Activated CD8-positive, alpha-beta T cell treated with anti-CD3 and anti-CD28 coated beads for 36 hours (primary cell): ENCODE measurements around the gene KISS1R. TPM values are rescaled to one million over a fixed set of nuclear protein-coding genes. Genes with fewer than 3 reads are reported as not detected.

ENCODE experiments used
- ATAC-seq: fragments of 200-7000 bp; cut with Tn5 transposase; one replicate; pipeline ENCODE4 v1.10.0; 2021; ENCODE audit warnings: mild to moderate bottlenecking, moderate library complexity
- CTCF ChIA-PET: fragments of 350-600 bp; sonication (Branson Sonifier 250); formaldehyde crosslinking; loops from one replicate; lab custom pipeline; 2021; ENCODE audit warnings: antibody characterized with exemption; lab: Charles Lee
- POLR2A ChIA-PET: fragments of 350-600 bp; sonication (Branson Sonifier 250); formaldehyde crosslinking; loops from one replicate; lab custom pipeline; 2021; ENCODE audit warnings: antibody characterized with exemption; lab: Charles Lee
- DNase-seq: peaks from one replicate; pipeline ENCODE4 v3.0.0-alpha.2; 2020
- H3K27ac Mint-ChIP-seq: one replicate; pipeline ENCODE4 v1.8.0; 2021; ENCODE audit warnings: mild to moderate bottlenecking, mixed read lengths
- H3K27me3 Mint-ChIP-seq: one replicate; pipeline ENCODE4 v1.8.0; 2021; ENCODE audit warnings: mixed read lengths
- H3K36me3 Mint-ChIP-seq: one replicate; pipeline ENCODE4 v1.8.0; 2021; ENCODE audit warnings: low read depth, mixed read lengths
- H3K4me1 Mint-ChIP-seq: one replicate; pipeline ENCODE4 v1.8.0; 2021; ENCODE audit warnings: low read depth, mixed read lengths
- H3K4me3 Mint-ChIP-seq: one replicate; pipeline ENCODE4 v1.8.0; 2021; ENCODE audit warnings: mild to moderate bottlenecking, moderate library complexity, mixed read lengths
- H3K9me3 Mint-ChIP-seq: one replicate; pipeline ENCODE4 v1.8.0; 2021; ENCODE audit warnings: mixed read lengths
- CTCF ChIP-seq: fragments of 200-600 bp; IDR thresholded peaks from one replicate; pipeline ENCODE4 v1.8.0; 2022; ENCODE audit warnings: antibody characterized with exemption, mild to moderate bottlenecking
- intact Hi-C: fragments of 100-400 bp; cut with micrococcal nuclease; formaldehyde crosslinking; loops from one replicate; pipeline ENCODE4 v1.10.0; 2022
- total RNA-seq, 2 experiments: library from RNA; stranded (reverse); gene quantifications; one replicate each; pipeline ENCODE4 v1.2.3, GENCODE V29; 2021

Gene KISS1R
- total RNA-seq, 2 experiments from 2014 or later, result 14.0 to 15.5 TPM

- Mint-ChIP-seq H3K4me3 (no peak overlapping the region), H3K4me1 (peaks cover 32% of the 10 kb centered on the region), H3K27me3 (peaks cover 6% of the 10 kb centered on the region), H3K9me3 (peaks cover 3% of the 10 kb centered on the region), H3K27ac (no peak overlapping the region), H3K36me3 (peaks cover 3% of the 10 kb centered on the region)
- intact Hi-C loops, result no loop called here
- ChIA-PET POLR2A (interaction anchor here (0.7 to 1.6 kb wide), 3 partner anchors 14 to 46 kb away, joined by 3 to 5 read pairs (median 3); partner anchors contain the start of gene WDR18), CTCF (interaction anchor here (0.6 to 1.2 kb wide), 3 partner anchors 14 to 57 kb away, joined by 3 to 4 read pairs (median 3); no protein-coding TSS in a partner anchor)
- TF ChIP-seq CTCF, result no peak
- DNase-seq, result no peak
- no peak for ATAC-seq
Measured at GRCh38 chr19:938233-938923, 21.2 kb downstream of the KISS1R start.

- H3K27me3 Mint-ChIP-seq, result peaks cover 6% of the 10 kb centered on the region
- ChIA-PET POLR2A (interaction anchor here (1.6 kb wide), 1 partner anchor 45 kb away, joined by 5 read pairs; the partner anchor contains the start of gene WDR18), CTCF (interaction anchor here (1.0 to 2.4 kb wide), 2 partner anchors 43 to 44 kb away, joined by 3 to 5 read pairs; partner anchors contain the start of gene WDR18)
- no peak overlapping the region for H3K27ac Mint-ChIP-seq
- intact Hi-C loops, result no loop called here
- no peak for DNase-seq
- peaks cover 27% of the 10 kb centered on the region for H3K4me1 Mint-ChIP-seq
- ATAC-seq, result no peak
- H3K9me3 Mint-ChIP-seq, result peaks cover 3% of the 10 kb centered on the region
- no peak overlapping the region for H3K4me3 Mint-ChIP-seq
- TF ChIP-seq CTCF, result no peak
- peaks cover 3% of the 10 kb centered on the region for H3K36me3 Mint-ChIP-seq
Measured at GRCh38 chr19:939439-939838, 22.3 kb downstream of the KISS1R start.

GRCh38 chr19:939922-940321, 22.8 kb downstream of the KISS1R start:
- Mint-ChIP-seq H3K4me1 (peaks cover 27% of the 10 kb centered on the region), H3K27me3 (peaks cover 6% of the 10 kb centered on the region), H3K27ac (no peak overlapping the region), H3K9me3 (peaks cover 3% of the 10 kb centered on the region), H3K36me3 (peaks cover 3% of the 10 kb centered on the region), H3K4me3 (peak overlapping the region; percentile 39)
- ATAC-seq (no peak), DNase-seq (no peak)
- intact Hi-C loops, result no loop called here
- ChIA-PET CTCF (interaction anchor here (1.0 to 2.4 kb wide), 2 partner anchors 42 to 44 kb away, joined by 3 to 5 read pairs; partner anchors contain the start of gene WDR18), POLR2A (no interaction called here)
- no peak for TF ChIP-seq CTCF

- Mint-ChIP-seq H3K9me3 (peaks cover 3% of the 10 kb centered on the region), H3K27ac (no peak overlapping the region), H3K4me3 (peak overlapping the region; percentile 69), H3K27me3 (peaks cover 6% of the 10 kb centered on the region), H3K4me1 (peaks cover 27% of the 10 kb centered on the region), H3K36me3 (peaks cover 3% of the 10 kb centered on the region)
- CTCF ChIA-PET, result interaction anchor here (2.4 kb wide), 1 partner anchor 43 kb away, joined by 5 read pairs; the partner anchor contains the start of gene WDR18
- POLR2A ChIA-PET, result no interaction called here
- TF ChIP-seq CTCF, result no peak
- intact Hi-C loops, result no loop called here
- peak; percentile 61 for ATAC-seq
- DNase-seq, result peak; percentile 65
Measured at GRCh38 chr19:940591-941291, 23.6 kb downstream of the KISS1R start.
